ENCODE measurements around the gene UNC119. TPM values are rescaled to one million over a fixed set of nuclear protein-coding genes. Genes with fewer than 3 reads are reported as not detected.

UNC119 gene
- total RNA-seq, 4 donors from 2014 or later, result 17.5 to 28.7 (median 20.3) TPM

DNA sequence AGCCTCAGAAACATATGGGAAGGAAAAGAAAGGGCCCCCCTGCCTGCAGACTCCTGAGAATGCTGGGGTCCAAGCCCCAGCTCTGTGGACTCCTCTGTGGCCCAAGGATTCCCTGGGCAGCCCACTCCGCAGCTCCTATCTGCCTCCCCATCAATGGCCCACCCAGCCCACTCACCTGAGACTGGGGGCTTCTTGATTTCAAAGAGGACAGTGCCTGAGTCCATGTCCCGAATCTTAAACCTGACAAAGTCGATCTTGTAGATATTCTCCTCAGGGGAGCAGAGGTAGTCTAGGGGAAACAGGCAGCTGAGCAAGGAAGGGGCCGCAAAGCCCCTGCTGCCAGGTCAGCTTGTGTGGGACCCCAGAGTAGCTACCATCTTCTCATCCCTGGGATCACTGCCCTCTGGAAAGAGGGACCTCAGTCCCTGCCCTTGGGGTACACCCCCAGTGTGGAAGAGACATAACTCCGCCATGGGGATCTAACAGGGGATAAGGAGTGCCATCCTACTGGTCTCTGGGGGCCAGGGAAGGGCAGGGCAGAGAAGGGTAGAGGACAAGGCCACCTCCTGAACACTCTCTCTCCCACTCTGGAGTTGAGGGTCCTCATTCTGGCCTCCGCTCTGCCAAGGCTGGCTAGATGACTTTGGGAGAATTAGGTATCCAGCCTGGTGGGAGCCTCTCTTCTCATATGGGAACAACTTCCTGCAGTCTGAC is 3.9 kb downstream of the UNC119 start:
- no peak for ATAC-seq
- no peaks in the 10 kb centered on the region for H3K27me3 ChIP-seq
- WGBS, 2 donors (ENCODE audit: low coverage in 1 of 2), result 100% methylated on average over 1 to 2 of the region's 6 CpGs
- peaks cover 0 to 24% of the 10 kb centered on the region in 2 donors for H3K36me3 ChIP-seq
- H3K9me3 ChIP-seq, result no peaks in the 10 kb centered on the region
- no peak for TF ChIP-seq POLR2A (IDR thresholded peaks at IDR 0.05)
- TF ChIP-seq POLR2AphosphoS5 (IDR thresholded peaks at IDR 0.05), result no peak
- TF ChIP-seq, protein P1, sequence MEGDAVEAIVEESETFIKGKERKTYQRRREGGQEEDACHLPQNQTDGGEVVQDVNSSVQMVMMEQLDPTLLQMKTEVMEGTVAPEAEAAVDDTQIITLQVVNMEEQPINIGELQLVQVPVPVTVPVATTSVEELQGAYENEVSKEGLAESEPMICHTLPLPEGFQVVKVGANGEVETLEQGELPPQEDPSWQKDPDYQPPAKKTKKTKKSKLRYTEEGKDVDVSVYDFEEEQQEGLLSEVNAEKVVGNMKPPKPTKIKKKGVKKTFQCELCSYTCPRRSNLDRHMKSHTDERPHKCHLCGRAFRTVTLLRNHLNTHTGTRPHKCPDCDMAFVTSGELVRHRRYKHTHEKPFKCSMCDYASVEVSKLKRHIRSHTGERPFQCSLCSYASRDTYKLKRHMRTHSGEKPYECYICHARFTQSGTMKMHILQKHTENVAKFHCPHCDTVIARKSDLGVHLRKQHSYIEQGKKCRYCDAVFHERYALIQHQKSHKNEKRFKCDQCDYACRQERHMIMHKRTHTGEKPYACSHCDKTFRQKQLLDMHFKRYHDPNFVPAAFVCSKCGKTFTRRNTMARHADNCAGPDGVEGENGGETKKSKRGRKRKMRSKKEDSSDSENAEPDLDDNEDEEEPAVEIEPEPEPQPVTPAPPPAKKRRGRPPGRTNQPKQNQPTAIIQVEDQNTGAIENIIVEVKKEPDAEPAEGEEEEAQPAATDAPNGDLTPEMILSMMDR (IDR thresholded peaks at IDR 0.05), result no peak
- TF ChIP-seq EP300 (IDR thresholded peaks at IDR 0.05), result no peak
- peaks cover 0 to 50% (median 16%) of the 10 kb centered on the region in 3 donors for H3K4me1 ChIP-seq
- H3K4me3 ChIP-seq, result no peak overlapping the region
- H3K27ac ChIP-seq, result no peak overlapping the region

DNA sequence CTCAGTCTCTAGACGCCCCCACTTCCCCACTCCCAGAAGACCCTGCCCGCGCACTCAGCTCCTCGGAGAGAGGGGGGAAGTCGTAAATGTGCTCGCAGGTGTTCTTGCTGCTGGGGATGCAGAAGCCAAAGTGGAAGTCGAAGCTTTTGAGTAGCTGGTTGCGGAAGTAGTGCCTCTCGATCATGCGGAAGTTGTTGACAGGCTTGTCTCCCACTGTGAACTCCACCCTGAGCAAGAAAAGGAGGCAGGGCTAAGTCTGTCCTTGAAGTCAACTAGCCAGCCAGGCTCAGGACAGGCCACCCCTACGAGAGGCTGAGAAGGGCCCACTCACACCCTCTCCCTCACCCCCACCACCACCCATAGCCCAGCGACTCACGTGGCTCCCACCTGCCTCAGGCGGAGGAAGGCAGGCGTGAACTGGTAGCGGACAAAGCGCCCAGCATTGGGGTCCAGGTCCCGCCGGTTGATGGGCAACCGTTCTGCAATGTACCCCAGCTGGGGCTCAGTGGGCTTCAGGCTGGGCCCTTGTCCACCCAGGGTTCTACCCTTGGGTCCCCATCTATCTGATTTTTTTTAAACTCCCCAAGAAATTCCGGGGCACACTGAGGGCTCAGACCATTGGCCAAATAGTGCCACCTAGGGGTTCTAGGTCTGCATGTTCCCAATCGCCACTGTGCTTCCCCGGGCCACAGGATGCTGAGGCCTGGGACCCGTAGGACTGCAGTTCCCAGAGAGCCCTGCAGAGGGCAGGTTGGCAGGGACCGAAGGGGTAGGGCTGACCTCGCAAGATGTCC is 4.6 kb downstream of the UNC119 start:
- Histone ChIP-seq H3K4me3 (no peak overlapping the region), H3K4me1 (peaks cover 0 to 47% (median 15%) of the 10 kb centered on the region in 3 donors), H3K27me3 (no peaks in the 10 kb centered on the region), H3K27ac (peak overlapping the region in 1 of 4 donors; percentile 37), H3K9me3 (no peaks in the 10 kb centered on the region), H3K36me3 (peaks cover 0 to 19% of the 10 kb centered on the region in 2 donors)
- WGBS, 2 donors (ENCODE audit: low coverage in 1 of 2), result 74 to 93% methylated on average over 6 to 8 of the region's 26 CpGs
- ATAC-seq, result peak; percentile 62
- TF ChIP-seq POLR2AphosphoS5 (IDR thresholded peaks at IDR 0.05), result no peak
- no peak for TF ChIP-seq POLR2A (IDR thresholded peaks at IDR 0.05)
- TF ChIP-seq, protein P1 (IDR thresholded peaks at IDR 0.05), result peak; percentile 68 to 88 (median 82)
- no peak for TF ChIP-seq EP300 (IDR thresholded peaks at IDR 0.05)

DNA sequence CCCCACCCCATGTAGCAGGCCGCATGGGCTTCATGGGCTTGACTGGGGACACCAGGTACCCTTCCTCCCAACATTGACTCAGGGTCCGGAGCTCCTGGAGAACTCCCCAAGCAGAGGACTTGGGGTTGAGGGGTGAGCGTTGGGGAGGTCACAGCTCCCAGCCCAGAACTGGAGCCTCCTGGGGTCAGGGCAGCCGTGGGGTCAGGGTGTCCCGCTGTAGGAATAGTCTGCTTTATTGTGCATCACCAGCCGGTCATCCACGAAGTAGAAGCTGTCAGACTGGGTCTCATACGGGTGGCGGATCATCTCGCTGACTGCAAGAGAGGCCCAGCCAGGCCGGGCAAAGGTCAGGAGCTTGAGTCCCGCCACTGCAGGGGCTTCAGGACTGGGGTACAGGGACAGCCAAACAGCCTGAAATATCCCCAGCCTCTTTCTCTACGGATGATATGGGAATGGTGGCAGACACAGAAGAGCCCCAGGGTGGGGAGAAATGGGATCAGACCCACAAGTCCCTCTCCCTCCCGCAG is 5.3 kb downstream of the UNC119 start:
- no peaks in the 10 kb centered on the region for H3K9me3 ChIP-seq
- ATAC-seq, result no peak
- no peak for TF ChIP-seq POLR2A (IDR thresholded peaks at IDR 0.05)
- TF ChIP-seq POLR2AphosphoS5 (IDR thresholded peaks at IDR 0.05), result no peak
- no peak overlapping the region for H3K4me3 ChIP-seq
- peaks cover 0 to 19% of the 10 kb centered on the region in 2 donors for H3K36me3 ChIP-seq
- 100% methylated on average over 1 of the region's 14 CpGs; no CpG with 5 or more reads in 1 of the 2 donors for WGBS, 2 donors (ENCODE audit: low coverage in 1 of 2)
- peaks cover 0 to 41% (median 12%) of the 10 kb centered on the region in 3 donors for H3K4me1 ChIP-seq
- no peaks in the 10 kb centered on the region for H3K27me3 ChIP-seq
- H3K27ac ChIP-seq, result no peak overlapping the region

DNA sequence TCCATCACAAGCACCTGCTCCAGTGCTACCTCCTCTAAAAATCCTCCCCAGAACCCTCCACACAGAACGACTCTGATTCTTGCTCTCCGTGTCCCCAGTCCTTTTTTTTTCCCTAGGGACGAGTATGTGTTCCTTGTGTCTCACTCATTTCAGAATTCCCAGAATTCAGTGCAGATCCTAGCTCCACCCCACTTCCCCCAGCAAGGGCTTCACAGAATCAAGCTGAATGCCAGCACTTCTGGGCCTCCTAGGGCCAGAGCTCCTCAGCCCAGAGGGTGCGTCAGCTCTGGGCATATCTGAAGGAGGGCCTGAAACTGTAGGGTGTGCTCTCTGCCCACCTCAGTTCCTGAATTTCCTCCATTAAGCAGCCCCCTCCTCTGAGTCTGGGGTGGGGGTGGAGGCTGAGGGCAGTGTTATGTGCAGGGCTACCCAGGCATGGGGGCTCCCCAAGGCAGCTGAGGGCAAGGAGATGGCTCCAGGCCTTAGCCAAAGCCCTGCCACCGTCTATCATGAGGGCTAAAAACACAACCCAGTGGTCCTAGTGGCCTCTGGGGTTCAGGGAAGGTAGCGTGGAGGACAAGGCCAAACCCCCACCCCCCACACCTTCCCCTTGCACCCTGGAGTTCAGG is 6.5 kb downstream of the UNC119 start:
- Histone ChIP-seq H3K4me3 (no peak overlapping the region), H3K4me1 (peaks cover 0 to 28% (median 2%) of the 10 kb centered on the region in 3 donors), H3K9me3 (no peaks in the 10 kb centered on the region), H3K36me3 (peaks cover 0 to 19% of the 10 kb centered on the region in 2 donors), H3K27me3 (no peaks in the 10 kb centered on the region), H3K27ac (no peak overlapping the region)
- no peak for ATAC-seq
- TF ChIP-seq EP300 (IDR thresholded peaks at IDR 0.05) (no peak), POLR2A (IDR thresholded peaks at IDR 0.05) (no peak), POLR2AphosphoS5 (IDR thresholded peaks at IDR 0.05) (no peak)
- TF ChIP-seq, protein P1 (IDR thresholded peaks at IDR 0.05), result no peak
- 58 to 62% methylated on average over 3 to 4 of the region's 6 CpGs for WGBS, 2 donors (ENCODE audit: low coverage in 1 of 2)

DNA sequence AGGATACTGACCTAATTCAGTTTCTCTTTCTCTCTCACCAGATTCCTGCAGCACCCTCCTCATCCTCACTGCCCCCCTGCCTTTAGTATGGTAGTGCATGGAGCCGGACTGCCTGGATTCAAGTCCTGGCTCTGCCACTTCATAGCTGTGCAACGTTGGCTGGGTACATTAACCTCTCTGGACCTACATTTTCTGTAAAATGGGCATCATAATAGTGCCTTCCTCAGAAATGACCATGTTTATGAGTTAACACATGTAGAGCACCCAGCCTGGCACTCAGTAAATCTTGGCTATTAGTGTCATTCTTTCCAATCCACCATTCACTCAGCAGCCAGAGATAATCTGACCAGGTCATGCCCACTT is 7.3 kb downstream of the UNC119 start:
- 91 to 100% methylated on average over 1 to 2 of the region's 2 CpGs for WGBS, 2 donors (ENCODE audit: low coverage in 1 of 2)
- Histone ChIP-seq H3K9me3 (no peaks in the 10 kb centered on the region), H3K4me1 (peaks cover 0 to 20% (median 2%) of the 10 kb centered on the region in 3 donors), H3K4me3 (no peak overlapping the region), H3K27ac (no peak overlapping the region), H3K27me3 (no peaks in the 10 kb centered on the region), H3K36me3 (peaks cover 0 to 19% of the 10 kb centered on the region in 2 donors)
- no peak for ATAC-seq
- TF ChIP-seq POLR2A (IDR thresholded peaks at IDR 0.05) (no peak), POLR2AphosphoS5 (IDR thresholded peaks at IDR 0.05) (no peak), EP300 (IDR thresholded peaks at IDR 0.05) (no peak)
- TF ChIP-seq, protein P1 (IDR thresholded peaks at IDR 0.05), result no peak
